GM19452 (cell line): Measurements from ENCODE around the gene NMNAT2.

Source experiments
- ATAC-seq: cut with Tn5 transposase; IDR thresholded peaks from one replicate; pipeline ENCODE4 v1.9.1; 2021; ENCODE audit not compliant: unreplicated experiment

The NMNAT2 gene

DNA sequence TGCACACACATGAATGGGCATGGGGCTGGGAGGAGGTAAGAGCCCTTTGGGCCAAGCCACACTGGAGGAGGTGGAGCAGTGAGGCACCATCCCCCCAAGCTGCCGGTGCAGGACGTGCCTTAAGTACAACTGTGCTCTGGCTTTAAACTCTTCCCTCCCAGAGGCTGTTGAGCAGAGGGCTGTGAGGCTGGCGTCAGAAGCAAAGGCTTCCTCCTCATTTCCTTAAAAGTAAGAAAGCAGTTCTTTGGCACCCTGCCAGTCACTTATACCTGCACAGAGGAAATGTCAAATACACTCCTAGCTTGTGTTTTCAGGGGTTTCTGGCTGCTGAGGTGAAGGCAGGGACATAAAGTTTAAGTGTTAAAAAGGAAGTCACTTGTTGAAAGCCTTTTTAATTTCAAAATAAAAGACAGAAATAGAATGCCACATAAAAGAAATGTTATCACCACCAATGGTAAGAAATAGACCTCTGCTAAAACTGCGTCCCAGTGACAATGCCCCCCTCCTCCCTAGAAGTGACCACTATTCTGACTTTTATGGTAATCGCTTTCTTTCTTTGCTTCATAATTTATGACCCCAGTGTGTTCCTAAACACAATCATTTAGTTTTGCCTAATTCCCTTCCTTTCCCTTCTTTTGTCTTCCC is 199.1 kb downstream of the NMNAT2 start:
- no peak for ATAC-seq

DNA sequence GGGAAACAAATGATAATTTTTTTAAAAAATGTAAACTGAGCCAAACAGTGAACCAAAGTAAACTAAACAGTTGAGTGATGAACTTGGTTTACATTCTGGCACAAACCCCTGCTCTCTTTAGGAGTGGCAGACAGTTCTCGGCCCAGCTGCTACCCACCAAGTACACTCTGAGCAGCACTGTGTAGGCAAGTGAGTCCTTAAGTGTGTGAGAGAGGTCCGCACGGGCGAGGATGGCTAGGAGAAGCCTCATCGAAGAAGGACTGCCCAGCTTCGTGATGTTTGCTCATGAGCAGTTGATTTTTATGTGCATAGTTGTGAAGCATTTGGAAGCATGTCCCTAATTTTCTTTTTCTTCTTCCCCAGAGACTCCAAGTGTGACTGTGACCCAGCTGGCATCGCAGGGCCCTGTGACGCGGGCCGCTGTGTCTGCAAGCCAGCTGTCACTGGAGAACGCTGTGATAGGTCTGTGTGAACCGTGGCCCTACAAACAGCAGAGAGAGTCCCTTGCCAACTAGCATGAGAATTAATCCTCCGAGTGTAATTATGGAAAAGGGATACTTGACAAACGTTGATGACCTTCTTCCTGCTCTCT is 200.1 kb downstream of the NMNAT2 start:
- no peak for ATAC-seq

DNA sequence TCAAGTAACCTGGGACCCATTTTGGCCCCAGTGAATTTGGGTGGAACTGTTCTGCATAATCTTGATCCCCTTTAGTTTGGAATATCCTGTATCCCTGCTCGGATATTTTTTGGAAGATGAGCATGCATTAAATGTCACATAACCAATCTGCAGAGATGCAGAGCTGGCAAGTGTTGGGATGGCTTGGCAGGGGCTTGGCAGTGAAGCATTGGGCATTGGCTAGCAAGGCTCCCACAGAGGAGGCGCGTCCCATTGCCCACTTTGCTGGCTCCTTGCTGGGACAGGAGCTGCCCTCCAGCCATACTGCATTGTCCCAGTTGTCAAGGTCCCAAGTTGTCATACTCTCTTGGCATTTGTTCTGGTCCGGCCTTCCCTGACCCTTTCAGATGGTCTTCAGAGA is 202.2 kb downstream of the NMNAT2 start:
- ATAC-seq, result no peak

DNA sequence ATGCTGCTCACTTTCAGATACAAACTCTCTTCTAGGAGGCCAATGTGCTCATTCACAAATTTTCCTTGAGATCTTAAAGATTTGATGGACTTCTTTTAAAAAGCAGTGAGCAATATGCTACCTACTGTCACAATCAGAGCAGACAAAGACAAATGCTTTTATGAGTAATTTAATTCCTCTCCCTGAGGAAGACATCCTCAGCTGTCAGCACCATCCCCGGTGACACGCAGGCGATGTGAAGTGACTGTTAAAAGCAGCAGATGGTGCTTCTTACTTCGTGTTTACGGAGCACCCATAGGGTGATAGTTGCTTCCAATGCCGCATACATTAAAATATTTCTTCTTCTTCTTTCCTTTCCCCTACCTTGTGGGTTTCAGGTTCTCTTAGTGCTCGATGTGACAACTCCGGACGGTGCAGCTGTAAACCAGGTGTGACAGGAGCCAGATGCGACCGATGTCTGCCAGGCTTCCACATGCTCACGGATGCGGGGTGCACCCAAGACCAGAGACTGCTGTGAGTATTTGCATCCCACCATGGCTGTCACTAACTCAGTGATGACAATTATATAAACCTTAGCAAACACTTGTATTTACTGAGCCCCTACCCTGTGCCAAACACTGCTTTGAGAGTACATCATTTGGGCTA is 203.0 kb downstream of the NMNAT2 start:
- no peak for ATAC-seq

DNA sequence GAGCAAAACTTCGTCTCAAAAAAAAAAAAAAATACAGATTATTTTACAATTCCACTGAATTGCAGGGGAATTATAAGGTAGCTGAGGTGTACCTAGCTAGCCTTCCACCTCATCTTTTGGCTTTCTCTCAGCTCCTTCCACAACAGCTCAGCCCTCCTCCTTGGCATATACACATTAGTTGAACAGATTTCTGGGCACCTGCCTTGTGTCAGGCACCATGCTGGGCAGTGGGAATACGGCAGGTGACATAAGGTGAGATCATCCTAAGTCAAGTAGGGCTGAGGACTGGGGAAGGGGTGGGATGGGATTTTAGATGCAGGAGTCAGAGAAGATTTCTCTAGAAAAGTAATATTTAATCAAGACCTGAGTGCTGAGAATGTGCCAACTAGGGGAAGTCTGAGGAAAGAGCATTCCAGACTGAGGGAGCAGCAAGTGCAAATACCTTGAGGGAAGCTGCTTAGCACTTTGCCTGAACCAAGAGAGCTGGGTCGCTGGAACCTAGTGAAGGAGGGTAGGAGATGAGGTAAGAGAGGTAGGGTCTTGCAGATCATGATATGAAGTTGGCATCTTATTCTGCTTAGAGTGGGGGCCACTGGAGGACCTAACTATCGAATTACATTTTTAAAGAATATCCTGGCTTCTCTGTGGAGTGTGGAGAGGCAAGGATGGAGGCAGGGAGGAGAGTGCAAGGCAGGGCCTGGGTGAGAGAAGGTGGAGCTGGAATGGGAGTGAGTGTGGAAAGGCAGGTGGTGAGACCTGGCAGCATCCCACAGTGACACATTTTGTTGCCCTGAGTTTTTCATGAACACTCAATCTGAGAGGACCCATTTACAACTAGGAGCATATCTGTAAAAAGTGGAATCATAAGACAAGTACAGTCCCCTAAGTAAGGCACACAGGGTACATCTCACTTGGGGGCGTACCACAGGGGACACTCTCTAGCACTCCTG is 203.9 kb downstream of the NMNAT2 start:
- no peak for ATAC-seq

DNA sequence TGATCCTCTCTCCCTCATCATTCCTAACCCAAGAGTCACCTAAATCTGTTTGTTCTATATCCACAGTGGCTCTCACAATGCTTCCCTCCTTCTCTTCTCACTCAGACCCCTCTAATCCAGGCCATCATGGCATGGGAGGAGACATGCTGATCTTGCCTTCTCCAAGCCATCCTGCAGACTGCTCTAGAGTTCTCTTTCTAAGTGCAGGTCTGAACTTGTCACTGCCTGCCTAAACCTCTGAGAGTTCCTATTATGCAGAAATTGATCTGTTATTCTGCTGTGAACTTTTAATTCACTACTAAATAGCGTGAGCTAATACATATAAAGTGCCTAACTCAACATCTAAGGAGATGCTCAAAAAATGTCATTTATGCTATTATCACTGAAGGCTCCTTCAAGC is 205.3 kb downstream of the NMNAT2 start:
- ATAC-seq, result no peak

DNA sequence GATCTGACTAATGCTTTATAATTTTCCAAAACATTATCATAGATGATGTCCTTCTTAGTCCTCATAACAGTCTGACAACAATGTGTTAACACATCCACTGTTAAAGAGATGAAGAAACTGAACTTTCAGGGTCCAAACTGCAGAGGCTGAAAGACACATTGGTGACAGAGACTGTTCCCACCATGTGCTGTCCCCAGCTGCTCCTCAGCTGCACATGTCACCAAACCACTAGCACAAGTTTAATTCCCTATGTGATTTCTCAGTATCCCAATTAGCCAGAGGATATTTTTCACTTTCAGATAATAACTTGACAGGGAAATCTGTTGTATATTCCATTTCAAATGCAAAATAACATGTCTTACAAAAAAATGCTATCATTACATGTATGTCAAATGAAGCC is 207.5 kb downstream of the NMNAT2 start:
- ATAC-seq, result no peak

DNA sequence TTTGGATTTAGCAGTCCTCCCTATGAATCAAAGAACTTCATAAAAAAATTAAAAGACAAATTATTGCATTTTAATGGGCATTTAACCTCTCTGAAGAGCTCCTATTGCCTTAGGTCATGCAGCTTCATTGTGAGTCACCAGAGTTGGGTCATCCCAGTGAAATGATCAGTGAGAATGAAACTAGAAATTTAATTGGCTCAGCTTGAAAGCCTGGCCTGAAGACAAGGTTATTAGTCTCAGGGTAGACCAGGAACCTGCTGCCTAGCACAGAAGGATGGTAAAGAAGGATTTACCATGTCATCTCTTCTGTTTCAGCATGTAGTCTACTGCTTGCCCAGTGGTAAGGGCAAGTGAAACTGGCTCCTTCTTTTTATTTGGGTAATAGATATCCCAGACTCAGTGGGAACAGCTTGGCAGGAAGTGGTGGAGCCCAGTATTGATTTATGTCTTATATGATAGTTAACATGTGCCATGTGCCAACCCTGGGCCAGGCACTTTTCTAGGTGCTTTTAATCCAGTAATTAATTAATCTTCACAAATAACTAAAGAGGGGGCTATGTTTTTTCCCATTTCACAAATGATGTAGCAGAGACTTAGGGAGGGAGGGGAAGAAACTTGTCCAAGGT is 208.5 kb downstream of the NMNAT2 start:
- ATAC-seq, result no peak

DNA sequence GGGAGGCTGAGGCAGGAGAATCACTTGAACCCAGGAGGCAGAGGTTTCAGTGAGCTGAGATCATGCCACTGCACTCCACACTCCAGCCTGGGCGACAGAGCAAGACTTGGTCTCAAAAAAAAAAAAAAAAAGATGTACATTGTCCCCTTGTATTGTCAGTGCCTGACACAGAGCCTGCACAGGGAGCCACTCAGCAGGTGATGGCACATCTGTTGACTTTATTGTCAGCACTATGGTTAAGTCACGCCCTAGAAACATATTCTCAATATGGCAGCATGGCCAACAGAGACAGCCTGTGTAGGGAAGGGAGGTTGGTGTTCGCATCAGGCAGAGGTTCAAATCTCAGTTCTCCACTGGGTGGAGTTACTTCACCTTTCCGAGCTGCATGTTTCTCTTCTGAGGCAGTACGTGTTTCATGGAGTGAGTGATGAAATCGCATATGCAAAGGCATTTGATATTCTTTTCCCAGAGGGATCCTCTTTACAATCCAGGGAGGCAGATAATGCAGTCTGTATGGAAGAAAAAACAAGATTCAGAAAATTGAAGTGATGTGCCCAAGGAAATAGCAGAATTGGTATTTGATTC is 211.6 kb downstream of the NMNAT2 start:
- no peak for ATAC-seq

DNA sequence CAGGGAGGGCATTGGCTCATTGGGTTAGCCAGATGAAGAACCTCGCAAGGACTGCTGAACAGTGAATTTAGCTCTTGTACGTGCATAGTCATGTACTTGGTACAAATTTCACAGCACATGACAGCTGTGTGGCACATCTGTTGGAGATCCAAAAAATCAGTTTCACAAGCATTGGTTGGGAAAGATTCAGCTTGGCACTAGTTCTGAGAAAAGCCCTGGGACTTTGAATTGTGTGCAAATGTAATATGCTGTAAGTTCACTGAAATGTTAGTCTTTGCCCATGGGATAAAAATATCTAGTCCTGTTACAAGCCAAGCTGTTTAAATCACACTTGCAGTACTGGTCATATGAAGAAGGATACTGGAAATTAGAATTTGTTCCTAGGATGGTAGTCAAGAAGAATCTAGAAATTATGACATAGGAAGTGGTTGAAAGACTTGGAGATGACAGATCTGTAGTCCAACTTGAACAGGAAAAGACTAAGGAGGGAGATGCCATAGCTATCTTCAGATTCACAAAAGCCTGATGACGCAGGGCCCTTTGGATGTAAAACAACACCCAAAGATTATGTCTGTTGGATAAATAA is 212.9 kb downstream of the NMNAT2 start:
- no peak for ATAC-seq

DNA sequence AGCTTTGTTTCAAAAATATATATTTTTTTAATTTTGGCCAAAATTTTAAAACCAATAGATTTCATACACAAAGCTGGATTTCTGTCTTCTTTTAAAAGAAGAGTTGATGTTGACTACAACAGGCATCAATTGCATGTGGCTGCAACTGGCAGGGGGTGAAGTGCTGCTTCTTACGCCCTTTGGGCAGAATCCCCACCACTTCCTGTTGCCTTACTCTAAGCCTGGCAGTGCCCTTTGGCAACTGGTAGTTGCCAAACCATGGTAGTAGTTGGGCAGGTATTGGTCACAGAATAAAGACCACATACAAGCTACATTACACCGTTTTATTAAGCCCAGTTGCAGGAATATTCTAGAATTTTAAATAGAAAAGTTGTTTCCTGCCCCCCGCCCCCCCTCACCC is 215.1 kb downstream of the NMNAT2 start:
- no peak for ATAC-seq

DNA sequence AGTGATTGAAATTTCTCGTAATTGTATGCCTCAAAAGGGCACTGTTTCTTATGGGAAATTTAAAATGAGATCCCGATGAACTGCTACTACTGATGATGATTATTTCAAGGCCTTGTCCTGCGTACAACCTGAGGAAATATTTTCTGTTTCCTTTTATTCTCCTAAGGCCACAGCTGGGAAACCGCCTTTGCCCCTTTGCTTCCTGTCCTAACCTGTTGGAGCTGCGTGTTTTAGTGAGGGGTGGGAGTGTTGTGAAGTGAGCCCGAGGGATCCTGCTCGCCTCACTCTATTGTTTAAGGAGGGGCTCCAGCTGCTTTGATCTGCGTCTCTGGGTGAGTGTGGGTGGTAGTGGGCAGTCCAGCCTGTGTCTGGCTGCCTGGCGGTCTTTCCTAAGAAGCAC is 217.7 kb downstream of the NMNAT2 start:
- ATAC-seq, result no peak

DNA sequence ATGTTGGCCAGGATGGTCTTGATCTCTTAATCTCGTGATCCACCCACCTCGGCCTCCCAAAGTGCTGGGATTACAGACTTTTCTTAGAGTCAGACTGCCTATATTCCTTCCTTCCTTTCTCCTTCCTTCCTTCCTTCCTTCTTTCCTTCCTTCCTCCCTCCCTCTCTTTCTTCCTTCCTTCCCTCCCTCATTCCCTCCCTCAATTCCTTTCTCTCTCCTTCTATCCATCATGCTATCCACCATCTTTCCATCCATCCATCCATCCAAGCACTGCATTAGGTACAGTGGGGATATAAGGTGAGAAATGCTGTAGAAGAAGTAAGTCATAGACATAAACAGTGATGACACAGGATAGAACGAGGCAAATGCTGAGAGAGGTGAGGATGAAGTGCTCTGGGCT is 218.9 kb downstream of the NMNAT2 start:
- ATAC-seq, result no peak

DNA sequence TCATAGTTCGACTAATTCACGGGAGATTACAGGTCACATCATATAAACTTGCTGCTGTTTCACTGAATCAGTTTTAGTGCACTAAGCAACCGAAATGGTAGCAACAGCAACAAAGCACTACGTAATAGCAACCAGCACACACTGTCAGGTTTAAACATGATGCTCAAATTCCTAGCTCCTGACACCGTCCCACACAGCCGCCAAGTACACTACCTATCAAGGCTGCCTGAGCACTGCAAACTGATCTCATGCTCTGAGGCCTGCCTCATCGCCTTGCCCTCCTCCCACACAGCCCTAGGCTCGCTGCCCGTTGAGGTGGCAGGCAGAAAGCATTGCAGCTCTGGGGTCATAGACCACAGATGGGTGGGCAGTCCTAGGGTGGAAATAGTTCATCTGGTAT is 219.7 kb downstream of the NMNAT2 start:
- no peak for ATAC-seq
